ENCODE measurements around the gene STIP1. TPM values are rescaled to one million over a fixed set of nuclear protein-coding genes. Genes with fewer than 3 reads are reported as not detected.

STIP1 gene
- polyA plus RNA-seq, 1 donor, result 215 TPM

- DNase-seq, result no peak
These were observed 63.8 kb downstream of the STIP1 start for GRCh38 chr11:64249563-64250414.

- no peak for DNase-seq
These were observed 64.5 kb downstream of the STIP1 start for GRCh38 chr11:64250415-64251015.

GRCh38 chr11:64251016-64251752 is 65.2 kb downstream of the STIP1 start, which contains the start of gene PLCB3:
Gene PLCB3 (plus strand): TSS chr11:64251530. CDS start chr11:64251650, 120 bp downstream.
- no peak for DNase-seq

- DNase-seq, result no peak
These were observed 65.7 kb downstream of the STIP1 start for GRCh38 chr11:64251753-64252002.

- DNase-seq, result no peak
These were observed 66.3 kb downstream of the STIP1 start for GRCh38 chr11:64252003-64252872.

GRCh38 chr11:64253043-64253442 is 67.1 kb downstream of the STIP1 start:
- no peak for DNase-seq

GRCh38 chr11:64253481-64253880 is 67.5 kb downstream of the STIP1 start:
- DNase-seq, result no peak

Other genes starting within 250 kb of the STIP1 start
- gene NAA40, start 247.2 kb upstream of the STIP1 start, polyA plus RNA-seq (ENCODE audit: insufficient read length), result 45.7 TPM
- gene COX8A, start 211.6 kb upstream of the STIP1 start, polyA plus RNA-seq (ENCODE audit: insufficient read length), result 194 TPM
- gene OTUB1, start 199.7 kb upstream of the STIP1 start, polyA plus RNA-seq (ENCODE audit: insufficient read length), result 105 TPM
- 3.3 TPM for gene FLRT1, start 150.2 kb upstream of the STIP1 start, polyA plus RNA-seq (ENCODE audit: insufficient read length)
- 13.3 TPM for gene MACROD1, start 20.1 kb upstream of the STIP1 start, polyA plus RNA-seq (ENCODE audit: insufficient read length)
- gene FERMT3, start 20.6 kb downstream of the STIP1 start, polyA plus RNA-seq (ENCODE audit: insufficient read length), result 4.1 TPM
- 44.8 TPM for gene TRPT1, start 40.0 kb downstream of the STIP1 start, polyA plus RNA-seq (ENCODE audit: insufficient read length)
- 24.1 TPM for gene NUDT22, start 40.1 kb downstream of the STIP1 start, polyA plus RNA-seq (ENCODE audit: insufficient read length)
- gene DNAJC4, start 44.4 kb downstream of the STIP1 start, polyA plus RNA-seq (ENCODE audit: insufficient read length), result 53.4 TPM
- gene VEGFB, start 48.4 kb downstream of the STIP1 start, polyA plus RNA-seq (ENCODE audit: insufficient read length), result 87.6 TPM
- 72.7 TPM for gene FKBP2, start 54.9 kb downstream of the STIP1 start, polyA plus RNA-seq (ENCODE audit: insufficient read length)
- gene PPP1R14B, start 60.8 kb downstream of the STIP1 start, polyA plus RNA-seq (ENCODE audit: insufficient read length), result 56.4 TPM
- gene PLCB3, start 65.4 kb downstream of the STIP1 start, polyA plus RNA-seq (ENCODE audit: insufficient read length), result 13.5 TPM
- gene BAD, start 98.5 kb downstream of the STIP1 start, polyA plus RNA-seq (ENCODE audit: insufficient read length), result 37.9 TPM
- 32.5 TPM for gene GPR137, start 99.7 kb downstream of the STIP1 start, polyA plus RNA-seq (ENCODE audit: insufficient read length)
- gene KCNK4, start 105.1 kb downstream of the STIP1 start, polyA plus RNA-seq (ENCODE audit: insufficient read length), result not detected
- not detected for gene CATSPERZ, start 114.2 kb downstream of the STIP1 start, polyA plus RNA-seq (ENCODE audit: insufficient read length)
- 20.9 TPM for gene ESRRA, start 119.4 kb downstream of the STIP1 start, polyA plus RNA-seq (ENCODE audit: insufficient read length)
- gene TRMT112, start 131.4 kb downstream of the STIP1 start, polyA plus RNA-seq (ENCODE audit: insufficient read length), result 183 TPM
- 148 TPM for gene PRDX5, start 131.9 kb downstream of the STIP1 start, polyA plus RNA-seq (ENCODE audit: insufficient read length)
- 3.3 TPM for gene CCDC88B, start 154.0 kb downstream of the STIP1 start, polyA plus RNA-seq (ENCODE audit: insufficient read length)
- 9.1 TPM for gene RPS6KA4, start 173.0 kb downstream of the STIP1 start, polyA plus RNA-seq (ENCODE audit: insufficient read length)